Activated CD8-positive, alpha-beta T cell treated with anti-CD3 and anti-CD28 coated beads for 36 hours (primary cell): ENCODE measurements around the gene LDLR. TPM values are rescaled to one million over a fixed set of nuclear protein-coding genes. Genes with fewer than 3 reads are reported as not detected.
"Not testable (repeated sequence)": the region's sequence is repeated elsewhere in the genome, so short reads cannot be mapped to it uniquely, and the experiment has no call there.

Source experiments
- ATAC-seq: fragments of 200-7000 bp; cut with Tn5 transposase; one replicate; pipeline ENCODE4 v1.10.0; 2021; ENCODE audit warnings: mild to moderate bottlenecking, moderate library complexity
- CTCF ChIA-PET: fragments of 350-600 bp; sonication (Branson Sonifier 250); formaldehyde crosslinking; loops from one replicate; lab custom pipeline; 2021; ENCODE audit warnings: antibody characterized with exemption; lab: Charles Lee
- POLR2A ChIA-PET: fragments of 350-600 bp; sonication (Branson Sonifier 250); formaldehyde crosslinking; loops from one replicate; lab custom pipeline; 2021; ENCODE audit warnings: antibody characterized with exemption; lab: Charles Lee
- DNase-seq: peaks from one replicate; pipeline ENCODE4 v3.0.0-alpha.2; 2020
- H3K27ac Mint-ChIP-seq: one replicate; pipeline ENCODE4 v1.8.0; 2021; ENCODE audit warnings: mild to moderate bottlenecking, mixed read lengths
- H3K27me3 Mint-ChIP-seq: one replicate; pipeline ENCODE4 v1.8.0; 2021; ENCODE audit warnings: mixed read lengths
- H3K36me3 Mint-ChIP-seq: one replicate; pipeline ENCODE4 v1.8.0; 2021; ENCODE audit warnings: low read depth, mixed read lengths
- H3K4me1 Mint-ChIP-seq: one replicate; pipeline ENCODE4 v1.8.0; 2021; ENCODE audit warnings: low read depth, mixed read lengths
- H3K4me3 Mint-ChIP-seq: one replicate; pipeline ENCODE4 v1.8.0; 2021; ENCODE audit warnings: mild to moderate bottlenecking, moderate library complexity, mixed read lengths
- H3K9me3 Mint-ChIP-seq: one replicate; pipeline ENCODE4 v1.8.0; 2021; ENCODE audit warnings: mixed read lengths
- CTCF ChIP-seq: fragments of 200-600 bp; IDR thresholded peaks from one replicate; pipeline ENCODE4 v1.8.0; 2022; ENCODE audit warnings: antibody characterized with exemption, mild to moderate bottlenecking
- intact Hi-C: fragments of 100-400 bp; cut with micrococcal nuclease; formaldehyde crosslinking; loops from one replicate; pipeline ENCODE4 v1.10.0; 2022
- microRNA-seq: library from miRNA; unstranded; fragments of <30 nt; microRNA quantifications from one replicate; pipeline ENCODE4 v1.2.0, GENCODE V29; 2022; ENCODE audit warnings: borderline microRNAs expressed, borderline replicate concordance
- total RNA-seq, 2 experiments: library from RNA; stranded (reverse); gene quantifications; one replicate each; pipeline ENCODE4 v1.2.3, GENCODE V29; 2021

LDLR gene
- total RNA-seq, 2 experiments from 2014 or later: 54.7 to 56.5 TPM

- H3K9me3 Mint-ChIP-seq: no peaks in the 10 kb centered on the region
- no peak for DNase-seq
- TF ChIP-seq CTCF: no peak
- intact Hi-C loops: no loop called here
- peaks cover 11% of the 10 kb centered on the region for H3K4me1 Mint-ChIP-seq
- ChIA-PET CTCF (interaction anchor here (0.8 kb wide), 1 partner anchor 142 kb away, joined by 3 read pairs; no protein-coding TSS in a partner anchor), POLR2A (no interaction called here)
- peaks cover 2% of the 10 kb centered on the region for H3K27me3 Mint-ChIP-seq
- no peak overlapping the region for H3K27ac Mint-ChIP-seq
- H3K4me3 Mint-ChIP-seq: no peak overlapping the region
- ATAC-seq: no peak
- H3K36me3 Mint-ChIP-seq: no peaks in the 10 kb centered on the region
These were observed 88.3 kb downstream of the LDLR start for GRCh38 chr19:11177592-11177991.

GRCh38 chr19:11179145-11179465 is 89.8 kb downstream of the LDLR start:
- peaks cover 11% of the 10 kb centered on the region for H3K4me1 Mint-ChIP-seq
- H3K27ac Mint-ChIP-seq, ATAC-seq, H3K36me3 Mint-ChIP-seq, H3K4me3 Mint-ChIP-seq, H3K9me3 Mint-ChIP-seq, intact Hi-C loops, DNase-seq, CTCF ChIA-PET, H3K27me3 Mint-ChIP-seq: not testable (repeated sequence)
- POLR2A ChIA-PET: interaction anchor here (1.1 kb wide), 1 partner anchor 20 kb away, joined by 3 read pairs; no protein-coding TSS in a partner anchor

GRCh38 chr19:11179716-11180297 is 90.5 kb downstream of the LDLR start:
- peaks cover 11% of the 10 kb centered on the region for H3K4me1 Mint-ChIP-seq
- ATAC-seq: peak; percentile 30
- DNase-seq: peak; percentile 34
- no peak for TF ChIP-seq CTCF
- CTCF ChIA-PET: no interaction called here
- H3K9me3 Mint-ChIP-seq: no peaks in the 10 kb centered on the region
- intact Hi-C loops: no loop called here
- no peak overlapping the region for H3K27ac Mint-ChIP-seq
- no peak overlapping the region for H3K4me3 Mint-ChIP-seq
- H3K36me3 Mint-ChIP-seq: no peaks in the 10 kb centered on the region
- POLR2A ChIA-PET: interaction anchor here (1.1 kb wide), 1 partner anchor 19 kb away, joined by 3 read pairs; no protein-coding TSS in a partner anchor
- peaks cover 2% of the 10 kb centered on the region for H3K27me3 Mint-ChIP-seq

DNA sequence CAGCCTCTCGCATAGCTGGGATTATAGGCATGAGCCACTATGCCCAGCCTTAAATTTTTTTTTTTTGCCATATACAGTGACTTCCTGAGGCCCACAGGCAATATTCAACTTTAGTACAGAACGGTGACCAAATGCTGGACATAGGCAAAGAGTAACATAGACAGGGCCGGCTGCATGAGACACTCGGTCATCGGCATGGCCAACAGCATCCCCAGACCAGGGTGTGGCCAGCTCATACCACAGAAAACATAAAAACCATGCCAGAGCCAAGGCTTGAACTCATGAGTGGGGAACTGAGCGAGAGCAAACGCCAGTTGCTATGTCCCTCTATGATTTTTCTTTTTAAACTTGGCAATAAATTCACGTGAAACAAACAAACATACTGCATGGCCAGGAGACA is 91.1 kb downstream of the LDLR start:
- no peaks in the 10 kb centered on the region for H3K36me3 Mint-ChIP-seq
- no peak overlapping the region for H3K27ac Mint-ChIP-seq
- H3K4me3 Mint-ChIP-seq: no peak overlapping the region
- CTCF ChIA-PET: no interaction called here
- DNase-seq (no peak), ATAC-seq (no peak)
- peaks cover 11% of the 10 kb centered on the region for H3K4me1 Mint-ChIP-seq
- intact Hi-C loops: no loop called here
- peaks cover 2% of the 10 kb centered on the region for H3K27me3 Mint-ChIP-seq
- POLR2A ChIA-PET: interaction anchor here (1.1 kb wide), 1 partner anchor 18 kb away, joined by 3 read pairs; no protein-coding TSS in a partner anchor
- TF ChIP-seq CTCF: no peak
- H3K9me3 Mint-ChIP-seq: no peaks in the 10 kb centered on the region

DNA sequence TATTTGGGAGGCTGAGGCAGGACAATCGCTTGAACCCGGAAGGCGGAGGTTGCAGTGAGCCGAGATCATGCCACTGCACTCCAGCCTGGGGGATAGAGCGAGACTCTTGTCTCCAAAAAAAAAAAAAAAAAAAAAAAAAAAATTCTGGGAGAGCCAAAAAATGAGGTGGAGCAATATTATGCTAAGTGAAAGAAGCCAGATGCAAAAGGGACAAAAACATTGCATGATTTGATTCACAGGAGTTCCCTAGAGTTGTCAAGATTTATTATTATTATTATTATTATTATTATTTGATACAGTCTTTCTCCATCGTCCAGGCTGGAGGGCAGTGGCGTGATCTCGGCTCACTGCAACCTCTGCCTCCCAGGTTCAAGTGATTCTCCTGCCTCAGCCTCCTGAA is 91.7 kb downstream of the LDLR start:
- H3K4me1 Mint-ChIP-seq: peaks cover 11% of the 10 kb centered on the region
- H3K4me3 Mint-ChIP-seq, POLR2A ChIA-PET, H3K9me3 Mint-ChIP-seq, CTCF ChIA-PET, H3K27me3 Mint-ChIP-seq, intact Hi-C loops, DNase-seq, H3K27ac Mint-ChIP-seq, ATAC-seq, H3K36me3 Mint-ChIP-seq: not testable (repeated sequence)

GRCh38 chr19:11181488-11181887 is 92.2 kb downstream of the LDLR start:
- Mint-ChIP-seq H3K27ac (no peak overlapping the region), H3K4me1 (peaks cover 11% of the 10 kb centered on the region), H3K4me3 (no peak overlapping the region), H3K36me3 (no peaks in the 10 kb centered on the region), H3K9me3 (no peaks in the 10 kb centered on the region), H3K27me3 (peaks cover 2% of the 10 kb centered on the region)
- DNase-seq (no peak), ATAC-seq (no peak)
- POLR2A ChIA-PET: no interaction called here
- intact Hi-C loops: no loop called here
- CTCF ChIA-PET: no interaction called here
- TF ChIP-seq CTCF: no peak

Small RNA genes within 50 kb of the gene (microRNA-seq; reads per million reads assigned to microRNA genes)
- gene MIR6886: 2.1 reads per million

Other genes starting within 250 kb of the LDLR start
- gene C19orf38, start 241.0 kb upstream of the LDLR start, total RNA-seq: 1 to 10 TPM; 1.2 to 1.3 TPM
- gene CARM1, start 217.9 kb upstream of the LDLR start, total RNA-seq: 10 to 100 TPM; 95.1 to 95.4 TPM
- 10 to 100 TPM; 21.7 to 24.4 TPM for gene YIPF2, start 160.8 kb upstream of the LDLR start, total RNA-seq
- gene TIMM29, start 160.7 kb upstream of the LDLR start, total RNA-seq: 10 to 100 TPM; 14.7 to 17.7 TPM
- gene SMARCA4, start 128.4 kb upstream of the LDLR start, total RNA-seq: 10 to 100 TPM; 97.0 to 98.7 TPM
- gene SPC24, start 66.3 kb downstream of the LDLR start, total RNA-seq: 10 to 100 TPM; 60.5 to 70.9 TPM
- 1 to 10 TPM; 1.9 to 2.0 TPM for gene KANK2, start 108.1 kb downstream of the LDLR start, total RNA-seq
- not detected for gene ANGPTL8, start 150.2 kb downstream of the LDLR start, total RNA-seq
- gene DOCK6, start 173.1 kb downstream of the LDLR start, total RNA-seq: 1 to 10 TPM; 4.5 to 7.9 TPM
- not detected for gene TSPAN16, start 206.7 kb downstream of the LDLR start, total RNA-seq